Measurements from ENCODE around the gene CDT1. TPM values are rescaled to one million over a fixed set of nuclear protein-coding genes. Genes with fewer than 3 reads are reported as not detected.
"Not testable (repeated sequence)": the region's sequence is repeated elsewhere in the genome, so short reads cannot be mapped to it uniquely, and the experiment has no call there.

CDT1 gene
- total RNA-seq, 4 donors from 2014 or later: 2.9 to 14.7 (median 7.9) TPM

GRCh38 chr16:88820385-88821025, 16.9 kb downstream of the CDT1 start:
- DNase-seq (ENCODE audit: low spot score in 2 of 2): no peak
- 81 to 88% methylated on average over 7 to 20 of the region's 20 CpGs for WGBS, 2 donors
- TF ChIP-seq POLR2A (IDR thresholded peaks at IDR 0.05): no peak
- intact Hi-C loops (cut with DNase I; ENCODE audit: low total_unique reads): no loop called here
- no peak overlapping the region for H3K4me3 ChIP-seq (ENCODE audit: low read depth, poor library complexity, severe bottlenecking)

GRCh38 chr16:88821168-88821850, 17.7 kb downstream of the CDT1 start:
- intact Hi-C loops (cut with DNase I; ENCODE audit: low total_unique reads): no loop called here
- TF ChIP-seq CTCF (IDR thresholded peaks at IDR 0.05) (no peak), POLR2A (IDR thresholded peaks at IDR 0.05) (no peak)
- H3K4me3 ChIP-seq (ENCODE audit: low read depth, poor library complexity, severe bottlenecking): no peak overlapping the region
- 84 to 92% methylated on average over 12 to 18 of the region's 22 CpGs for WGBS, 2 donors
- no peak for DNase-seq (ENCODE audit: low spot score in 2 of 2)

- WGBS, 2 donors: 93 to 95% methylated on average over 22 to 24 of the region's 24 CpGs
- intact Hi-C loops (cut with DNase I; ENCODE audit: low total_unique reads): no loop called here
- DNase-seq (ENCODE audit: low spot score in 2 of 2): no peak
Measured at GRCh38 chr16:88822281-88823040, 18.9 kb downstream of the CDT1 start.

GRCh38 chr16:88823646-88824045, 20.1 kb downstream of the CDT1 start:
- 97 to 98% methylated on average over 15 to 19 of the region's 31 CpGs for WGBS, 2 donors
- intact Hi-C loops (cut with DNase I; ENCODE audit: low total_unique reads); DNase-seq (ENCODE audit: low spot score in 2 of 2); H3K4me3 ChIP-seq (ENCODE audit: low read depth, poor library complexity, severe bottlenecking): not testable (repeated sequence)

More at GRCh38 chr16:88822281-88823040, 18.9 kb downstream of the CDT1 start:
- no peak for TF ChIP-seq CTCF (IDR thresholded peaks at IDR 0.05)
- TF ChIP-seq POLR2A (IDR thresholded peaks at IDR 0.05): no peak
- no peak overlapping the region for H3K4me3 ChIP-seq (ENCODE audit: low read depth, poor library complexity, severe bottlenecking)

- no peak overlapping the region for H3K4me3 ChIP-seq (ENCODE audit: low read depth, poor library complexity, severe bottlenecking)
- TF ChIP-seq POLR2A (IDR thresholded peaks at IDR 0.05) (no peak), CTCF (IDR thresholded peaks at IDR 0.05) (no peak)
- intact Hi-C loops (cut with DNase I; ENCODE audit: low total_unique reads): no loop called here
- DNase-seq (ENCODE audit: low spot score in 2 of 2): no peak
- 87 to 89% methylated on average over 29 to 33 of the region's 33 CpGs for WGBS, 2 donors
Measured at GRCh38 chr16:88824256-88825077, 20.9 kb downstream of the CDT1 start.

GRCh38 chr16:88825146-88825545, 21.6 kb downstream of the CDT1 start:
- TF ChIP-seq CTCF (IDR thresholded peaks at IDR 0.05) (no peak), POLR2A (IDR thresholded peaks at IDR 0.05) (no peak)
- no peak overlapping the region for H3K4me3 ChIP-seq (ENCODE audit: low read depth, poor library complexity, severe bottlenecking)
- no peak for DNase-seq (ENCODE audit: low spot score in 2 of 2)
- WGBS, 2 donors: 87 to 92% methylated on average over 10 to 11 of the region's 12 CpGs
- intact Hi-C loops (cut with DNase I; ENCODE audit: low total_unique reads): no loop called here
